Stimulated activated naive B cell treated with anti-CD40 and anti-IgM and Interleukin-4, amounts not matched to agents 10 μg/mL and 1 μg/mL and 100 μg/mL, for 72 hours (primary cell): ENCODE results near the gene AMPH.

Experiments
- ATAC-seq, 2 donors: fragments of 150-1000 bp; cut with Tn5 transposase; replicated peaks; 2 replicates each; pipeline ENCODE4 v1.10.0; 2021; ENCODE audit warnings: moderate library complexity in 1 of 2
- DNase-seq: peaks from one replicate; pipeline ENCODE4 v3.0.0; 2021
- H3K27ac Mint-ChIP-seq: one replicate; pipeline ENCODE4 v1.8.0; 2022; ENCODE audit warnings: mild to moderate bottlenecking, mixed read lengths
- H3K27me3 Mint-ChIP-seq, 2 donors: one replicate each; pipeline ENCODE4 v1.8.0; 2022; ENCODE audit warnings: mixed read lengths in 2 of 2
- H3K36me3 Mint-ChIP-seq, 2 donors: one replicate each; pipeline ENCODE4 v1.8.0; 2022; ENCODE audit warnings: mixed read lengths in 2 of 2, mild to moderate bottlenecking in 1 of 2
- H3K4me1 Mint-ChIP-seq, 2 donors: one replicate each; pipeline ENCODE4 v1.8.0; 2022; ENCODE audit warnings: mixed read lengths in 2 of 2, mild to moderate bottlenecking in 1 of 2
- H3K4me3 Mint-ChIP-seq, 2 donors: one replicate each; pipeline ENCODE4 v1.8.0; 2022; ENCODE audit warnings: mild to moderate bottlenecking in 2 of 2, mixed read lengths in 2 of 2, moderate library complexity in 1 of 2
- H3K9me3 Mint-ChIP-seq, 2 donors: one replicate each; pipeline ENCODE4 v1.8.0; 2022; ENCODE audit warnings: mixed read lengths in 2 of 2, mild to moderate bottlenecking in 1 of 2

The AMPH gene

GRCh38 chr7:38658921-38659320, 27.7 kb upstream of the AMPH start:
- no peak for ATAC-seq
- H3K36me3 Mint-ChIP-seq: no peaks in the 10 kb centered on the region

GRCh38 chr7:38656968-38657367, 25.8 kb upstream of the AMPH start:
- peaks cover 0 to 2% of the 10 kb centered on the region in 2 donors for H3K4me1 Mint-ChIP-seq
- peaks cover 41 to 49% of the 10 kb centered on the region in 2 donors for H3K27me3 Mint-ChIP-seq
- H3K27ac Mint-ChIP-seq: no peak overlapping the region
- DNase-seq (no peak), ATAC-seq (no peak)
- H3K9me3 Mint-ChIP-seq: no peaks in the 10 kb centered on the region
- H3K4me3 Mint-ChIP-seq: no peak overlapping the region
- no peaks in the 10 kb centered on the region for H3K36me3 Mint-ChIP-seq

More at GRCh38 chr7:38658921-38659320, 27.7 kb upstream of the AMPH start:
- DNase-seq: no peak
- Mint-ChIP-seq H3K27me3 (peaks cover 51 to 62% of the 10 kb centered on the region in 2 donors), H3K4me1 (peaks cover 0 to 2% of the 10 kb centered on the region in 2 donors), H3K4me3 (no peak overlapping the region), H3K9me3 (no peaks in the 10 kb centered on the region), H3K27ac (no peak overlapping the region)

- Mint-ChIP-seq H3K9me3 (no peaks in the 10 kb centered on the region), H3K27ac (no peak overlapping the region), H3K4me1 (peaks cover 0 to 2% of the 10 kb centered on the region in 2 donors), H3K27me3 (peaks cover 32 to 42% of the 10 kb centered on the region in 2 donors), H3K36me3 (no peaks in the 10 kb centered on the region), H3K4me3 (no peak overlapping the region)
- DNase-seq: no peak
- no peak for ATAC-seq
Observed at GRCh38 chr7:38655833-38656774, 24.9 kb upstream of the AMPH start.

- peaks cover 23 to 24% of the 10 kb centered on the region in 2 donors for H3K27me3 Mint-ChIP-seq
- no peak overlapping the region for H3K4me3 Mint-ChIP-seq
- no peaks in the 10 kb centered on the region for H3K4me1 Mint-ChIP-seq
- DNase-seq (no peak), ATAC-seq (no peak)
- no peak overlapping the region for H3K27ac Mint-ChIP-seq
- H3K36me3 Mint-ChIP-seq: no peaks in the 10 kb centered on the region
- peaks cover 0 to 2% of the 10 kb centered on the region in 2 donors for H3K9me3 Mint-ChIP-seq
Observed at GRCh38 chr7:38637957-38638356, 6.8 kb upstream of the AMPH start.

- H3K4me3 Mint-ChIP-seq: no peak overlapping the region
- peaks cover 45 to 64% of the 10 kb centered on the region in 2 donors for H3K27me3 Mint-ChIP-seq
- no peak overlapping the region for H3K27ac Mint-ChIP-seq
Observed at GRCh38 chr7:38632411-38632810, 1.2 kb upstream of the AMPH start.

GRCh38 chr7:38629651-38630510, 1.3 kb downstream of the AMPH start:
- peak overlapping the region; percentile 7 for H3K27ac Mint-ChIP-seq
- H3K4me1 Mint-ChIP-seq: peaks cover 2 to 8% of the 10 kb centered on the region in 2 donors
- H3K9me3 Mint-ChIP-seq: peaks cover 10 to 15% of the 10 kb centered on the region in 2 donors
- no peak for ATAC-seq
- peak overlapping the region in 1 of 2 donors; percentile 44 for H3K4me3 Mint-ChIP-seq
- peaks cover 3 to 5% of the 10 kb centered on the region in 2 donors for H3K36me3 Mint-ChIP-seq
- H3K27me3 Mint-ChIP-seq: peaks cover 58 to 76% of the 10 kb centered on the region in 2 donors
- DNase-seq: no peak

More at GRCh38 chr7:38632411-38632810, 1.2 kb upstream of the AMPH start:
- H3K4me1 Mint-ChIP-seq: peaks cover 2 to 8% of the 10 kb centered on the region in 2 donors
- no peak for ATAC-seq
- DNase-seq: no peak
- no peaks in the 10 kb centered on the region for H3K36me3 Mint-ChIP-seq
- no peaks in the 10 kb centered on the region for H3K9me3 Mint-ChIP-seq

GRCh38 chr7:38628630-38629385, 2.4 kb downstream of the AMPH start:
- Mint-ChIP-seq H3K9me3 (peaks cover 13 to 21% of the 10 kb centered on the region in 2 donors), H3K36me3 (peaks cover 3 to 5% of the 10 kb centered on the region in 2 donors), H3K27me3 (peaks cover 65 to 80% of the 10 kb centered on the region in 2 donors), H3K4me1 (peaks cover 2 to 8% of the 10 kb centered on the region in 2 donors), H3K4me3 (no peak overlapping the region), H3K27ac (no peak overlapping the region)
- ATAC-seq (no peak), DNase-seq (no peak)

- Mint-ChIP-seq H3K4me1 (no peaks in the 10 kb centered on the region), H3K36me3 (peaks cover 3 to 5% of the 10 kb centered on the region in 2 donors), H3K4me3 (no peak overlapping the region), H3K9me3 (peaks cover 13 to 21% of the 10 kb centered on the region in 2 donors), H3K27me3 (peaks cover 56 to 61% of the 10 kb centered on the region in 2 donors), H3K27ac (no peak overlapping the region)
- ATAC-seq (no peak), DNase-seq (no peak)
Observed at GRCh38 chr7:38625866-38626265, 5.3 kb downstream of the AMPH start.

- no peak overlapping the region for H3K4me3 Mint-ChIP-seq
- H3K27me3 Mint-ChIP-seq: peaks cover 8 to 17% of the 10 kb centered on the region in 2 donors
- H3K4me1 Mint-ChIP-seq: no peaks in the 10 kb centered on the region
- no peaks in the 10 kb centered on the region for H3K36me3 Mint-ChIP-seq
- no peak overlapping the region for H3K27ac Mint-ChIP-seq
- no peak for ATAC-seq
- no peak for DNase-seq
- H3K9me3 Mint-ChIP-seq: no peaks in the 10 kb centered on the region
Observed at GRCh38 chr7:38615665-38616064, 15.5 kb downstream of the AMPH start.

- H3K27ac Mint-ChIP-seq: no peak overlapping the region
- ATAC-seq: no peak
- no peaks in the 10 kb centered on the region for H3K9me3 Mint-ChIP-seq
- H3K27me3 Mint-ChIP-seq: peaks cover 10 to 29% of the 10 kb centered on the region in 2 donors
- H3K4me3 Mint-ChIP-seq: no peak overlapping the region
- H3K36me3 Mint-ChIP-seq: no peaks in the 10 kb centered on the region
- no peaks in the 10 kb centered on the region for H3K4me1 Mint-ChIP-seq
- DNase-seq: no peak
Observed at GRCh38 chr7:38607466-38607865, 23.7 kb downstream of the AMPH start.

GRCh38 chr7:38600741-38601140, 30.4 kb downstream of the AMPH start:
- ATAC-seq (no peak), DNase-seq (no peak)
- Mint-ChIP-seq H3K4me3 (no peak overlapping the region), H3K27me3 (peaks cover 8 to 10% of the 10 kb centered on the region in 2 donors), H3K36me3 (no peaks in the 10 kb centered on the region), H3K4me1 (no peaks in the 10 kb centered on the region), H3K27ac (no peak overlapping the region), H3K9me3 (peaks cover 0 to 2% of the 10 kb centered on the region in 2 donors)

GRCh38 chr7:38594949-38595348, 36.2 kb downstream of the AMPH start:
- Mint-ChIP-seq H3K4me1 (no peaks in the 10 kb centered on the region), H3K27ac (no peak overlapping the region), H3K9me3 (no peaks in the 10 kb centered on the region), H3K36me3 (no peaks in the 10 kb centered on the region), H3K4me3 (no peak overlapping the region), H3K27me3 (peaks cover 4 to 7% of the 10 kb centered on the region in 2 donors)
- ATAC-seq (no peak), DNase-seq (no peak)

- H3K27ac Mint-ChIP-seq: no peak overlapping the region
- ATAC-seq (no peak), DNase-seq (no peak)
- H3K4me3 Mint-ChIP-seq: no peak overlapping the region
- peaks cover 4 to 10% of the 10 kb centered on the region in 2 donors for H3K27me3 Mint-ChIP-seq
- H3K4me1 Mint-ChIP-seq: no peaks in the 10 kb centered on the region
- no peaks in the 10 kb centered on the region for H3K36me3 Mint-ChIP-seq
- H3K9me3 Mint-ChIP-seq: no peaks in the 10 kb centered on the region
Observed at GRCh38 chr7:38592737-38593288, 38.4 kb downstream of the AMPH start.
